GM12878 (cell line): ENCODE results near the gene SCUBE3.

Experiments used
- ATF7 ChIP-seq: fragments of 450-650 bp; IDR thresholded peaks from 2 replicates; pipeline ENCODE4 v1.6.1; 2016; ENCODE audit warnings: low read depth, mild to moderate bottlenecking
- CREB1 ChIP-seq: IDR thresholded peaks from 2 replicates; pipeline ENCODE4 v1.6.1; 2012; ENCODE audit warnings: low read depth, mild to moderate bottlenecking, inconsistent platforms
- EP300 ChIP-seq, 2 experiments: fragments of 150-350 bp in 1 of 2; IDR thresholded peaks; 2 replicates each; pipeline ENCODE4 v1.6.1; 2011 to 2012; ENCODE audit warnings: low read depth in 2 of 2, low read length in 2 of 2, borderline replicate concordance in 1 of 2, improper control_type of control experiment in 1 of 2, inconsistent platforms in 1 of 2; ENCODE audit not compliant: control insufficient read depth in 1 of 2
- EZH2 ChIP-seq: IDR thresholded peaks from 2 replicates; pipeline ENCODE4 v1.6.1; 2012; ENCODE audit warnings: low read depth, mild to moderate bottlenecking, control low read depth, inconsistent platforms, low read length, borderline replicate concordance; ENCODE audit not compliant: control insufficient read depth
- SMC3 ChIP-seq: IDR thresholded peaks from 2 replicates; pipeline ENCODE4 v1.6.1; 2011; ENCODE audit warnings: low read length, improper control_type of control experiment, borderline replicate concordance
- ZBTB33 ChIP-seq: fragments of 450-650 bp; IDR thresholded peaks from 2 replicates; pipeline ENCODE4 v1.6.1; 2017; ENCODE audit warnings: mild to moderate bottlenecking
- ZZZ3 ChIP-seq: IDR thresholded peaks from 2 replicates; pipeline ENCODE4 v1.6.1; 2011; ENCODE audit warnings: low read depth; ENCODE audit not compliant: control insufficient read depth, insufficient read length

- no peak for TF ChIP-seq ZBTB33
- no peak for TF ChIP-seq SMC3
- no peak for TF ChIP-seq EZH2
- TF ChIP-seq CREB1 = no peak
- TF ChIP-seq ZZZ3 = no peak
- TF ChIP-seq EP300 (IDR thresholded peaks at IDR 0.05; ENCODE audit: borderline replicate concordance in 1 of 2, control insufficient read depth in 1 of 2, low read depth in 2 of 2, low read length in 2 of 2) = no peak
- no peak for TF ChIP-seq ATF7
Observed at GRCh38 chr6:35191889-35192288, 21.9 kb upstream of the SCUBE3 start.
